ENCODE data around the gene E2F4.

E2F4 gene

DNA sequence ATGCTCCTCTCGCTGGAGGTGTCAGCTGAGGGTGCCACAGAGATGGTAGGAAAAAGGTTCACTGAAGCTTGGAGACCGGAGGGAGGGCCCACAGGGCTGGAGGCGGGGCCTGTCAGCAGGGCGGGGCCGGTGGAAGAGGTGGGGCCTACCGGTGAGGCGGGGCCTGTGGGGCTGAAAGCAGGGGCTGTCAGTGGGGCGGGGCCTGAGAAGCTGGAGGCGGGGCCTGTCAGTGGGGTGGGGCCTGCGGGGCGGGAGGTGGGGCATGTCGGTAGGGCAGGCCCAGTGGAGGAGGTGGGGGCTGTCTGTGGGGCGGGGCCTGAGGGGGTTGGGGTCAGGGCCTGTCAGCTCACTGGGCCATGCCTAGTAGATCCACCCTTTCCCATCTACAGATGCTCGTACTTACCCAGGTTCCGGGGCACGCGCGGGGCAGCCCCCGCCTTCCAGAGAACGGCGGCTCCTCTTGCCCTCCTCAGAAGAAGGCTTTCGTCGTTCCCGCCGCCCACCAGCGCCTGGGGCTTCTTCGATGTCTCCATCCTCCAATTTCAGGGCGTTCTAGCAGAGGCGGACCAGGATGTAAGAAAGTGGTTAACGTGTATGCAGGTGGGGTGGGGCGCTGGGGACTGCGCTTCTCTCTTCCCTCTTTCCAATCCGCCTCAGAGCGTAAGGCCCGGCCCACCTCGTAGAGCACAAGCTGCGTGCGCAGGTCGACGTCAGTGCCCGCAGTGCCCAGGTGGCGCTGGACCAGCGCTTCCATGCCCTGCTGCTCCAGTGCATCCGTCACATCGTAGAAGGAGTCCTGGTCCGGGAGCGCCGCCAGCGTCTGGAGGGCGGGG, 44.8 kb downstream of the E2F4 start:
- no peak for DNase-seq

DNA sequence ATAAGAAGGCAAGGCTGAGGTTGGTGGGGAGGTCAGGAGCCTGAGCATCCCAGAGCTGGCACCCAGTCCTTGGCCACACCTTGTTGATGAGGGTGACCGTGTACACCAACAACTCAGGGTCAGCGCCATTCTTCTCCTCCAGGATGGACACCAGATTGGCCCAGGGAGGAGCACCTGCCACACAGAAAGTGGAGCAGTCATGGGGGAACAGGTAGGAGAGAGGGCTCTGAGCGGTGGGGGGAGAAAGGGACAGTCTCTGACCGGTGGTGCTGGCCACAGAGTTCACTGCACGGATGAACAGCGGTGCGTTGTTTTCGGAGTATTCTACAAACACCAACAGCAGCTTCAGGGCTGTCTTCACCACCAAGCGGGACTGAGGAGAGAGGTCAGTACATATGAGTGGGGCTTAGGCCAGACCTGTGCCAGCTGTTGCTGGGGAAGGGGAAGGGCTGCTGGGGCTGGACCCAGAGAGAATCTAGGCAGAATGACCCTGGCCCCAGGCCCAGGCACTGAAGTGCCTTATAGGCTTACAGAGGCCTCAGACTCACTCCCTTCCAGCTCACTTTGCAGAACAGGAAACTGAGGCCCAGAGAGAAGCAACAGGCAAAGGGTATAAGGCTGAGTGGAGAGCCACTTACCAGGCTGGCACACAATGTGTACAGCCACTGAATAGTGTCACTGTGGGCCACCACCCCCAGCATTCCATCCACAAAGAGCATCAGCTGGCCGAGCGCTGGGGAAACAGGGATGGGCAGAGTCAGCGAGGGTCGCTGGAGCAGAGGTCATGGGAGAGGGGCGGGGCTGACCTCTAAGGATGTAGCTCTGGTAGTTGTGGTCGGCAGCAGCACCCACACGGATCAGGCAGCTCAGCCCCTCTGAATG, 45.7 kb downstream of the E2F4 start:
- DNase-seq: no peak

DNA sequence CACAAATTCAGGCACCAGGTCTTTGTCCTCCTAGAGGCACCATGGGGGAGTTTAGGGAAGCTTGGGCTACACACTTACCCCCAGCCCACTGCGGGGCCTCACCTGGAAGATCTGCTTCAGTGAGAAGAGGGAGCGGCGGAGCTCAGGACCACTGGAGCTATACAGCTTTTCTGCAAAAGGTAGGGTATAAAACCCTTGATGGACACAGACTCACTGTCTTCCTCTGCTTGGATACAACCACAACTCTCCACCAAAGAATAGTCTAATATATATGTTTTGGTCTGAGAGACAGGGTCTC, 46.3 kb downstream of the E2F4 start:
- DNase-seq: no peak

DNA sequence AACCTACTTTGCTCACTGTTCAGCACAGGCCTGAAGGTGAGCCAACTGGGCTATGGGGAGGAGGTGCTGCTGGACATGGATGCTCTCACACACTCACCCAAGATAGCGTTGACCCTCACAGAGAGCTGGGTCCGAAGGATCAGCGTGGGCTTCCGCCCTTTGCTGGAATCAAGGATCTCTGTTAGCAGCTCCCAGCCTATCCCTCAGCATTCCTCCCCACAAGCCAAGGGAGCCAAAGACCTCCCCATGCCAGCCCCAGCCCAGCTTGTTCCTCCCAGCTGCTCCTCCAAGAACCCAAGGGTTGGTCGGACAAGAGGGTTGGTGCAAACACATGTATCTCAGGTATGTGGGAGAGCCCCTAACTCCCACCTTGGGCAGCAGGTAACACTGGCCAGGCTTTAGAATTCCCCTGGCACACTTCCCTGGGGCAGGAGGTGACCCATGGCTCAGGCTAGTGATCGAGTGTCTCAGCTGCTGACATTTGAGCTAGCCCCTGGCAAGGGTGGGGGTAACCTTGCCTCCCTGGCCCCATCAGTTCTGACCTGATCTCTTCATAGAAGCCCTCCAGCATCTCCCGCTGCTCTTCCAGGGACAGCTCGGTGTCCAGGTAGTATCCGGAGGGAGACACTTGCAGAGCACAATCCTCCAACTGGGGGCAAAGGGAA, 47.0 kb downstream of the E2F4 start:
- DNase-seq: no peak

DNA sequence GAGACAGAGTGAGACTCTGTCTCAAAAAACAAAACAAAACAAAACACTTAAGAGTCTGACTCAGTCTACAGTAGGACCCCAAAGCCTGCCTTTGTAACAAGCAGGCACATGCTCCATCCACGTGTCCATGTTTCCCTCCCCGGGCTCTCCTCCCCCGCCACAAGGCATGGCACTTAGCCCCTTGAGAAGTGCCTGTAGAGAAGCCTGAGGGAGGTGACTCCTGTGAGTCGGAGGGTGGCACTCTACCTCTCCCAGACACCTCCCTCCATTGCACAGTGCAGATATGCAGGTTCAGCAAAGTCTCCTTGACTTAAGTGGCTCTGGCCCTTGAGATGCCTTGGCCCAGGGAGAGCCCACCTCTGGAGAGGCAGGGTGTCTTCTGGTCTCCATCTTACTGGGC, 48.6 kb downstream of the E2F4 start:
- no peak for DNase-seq

DNA sequence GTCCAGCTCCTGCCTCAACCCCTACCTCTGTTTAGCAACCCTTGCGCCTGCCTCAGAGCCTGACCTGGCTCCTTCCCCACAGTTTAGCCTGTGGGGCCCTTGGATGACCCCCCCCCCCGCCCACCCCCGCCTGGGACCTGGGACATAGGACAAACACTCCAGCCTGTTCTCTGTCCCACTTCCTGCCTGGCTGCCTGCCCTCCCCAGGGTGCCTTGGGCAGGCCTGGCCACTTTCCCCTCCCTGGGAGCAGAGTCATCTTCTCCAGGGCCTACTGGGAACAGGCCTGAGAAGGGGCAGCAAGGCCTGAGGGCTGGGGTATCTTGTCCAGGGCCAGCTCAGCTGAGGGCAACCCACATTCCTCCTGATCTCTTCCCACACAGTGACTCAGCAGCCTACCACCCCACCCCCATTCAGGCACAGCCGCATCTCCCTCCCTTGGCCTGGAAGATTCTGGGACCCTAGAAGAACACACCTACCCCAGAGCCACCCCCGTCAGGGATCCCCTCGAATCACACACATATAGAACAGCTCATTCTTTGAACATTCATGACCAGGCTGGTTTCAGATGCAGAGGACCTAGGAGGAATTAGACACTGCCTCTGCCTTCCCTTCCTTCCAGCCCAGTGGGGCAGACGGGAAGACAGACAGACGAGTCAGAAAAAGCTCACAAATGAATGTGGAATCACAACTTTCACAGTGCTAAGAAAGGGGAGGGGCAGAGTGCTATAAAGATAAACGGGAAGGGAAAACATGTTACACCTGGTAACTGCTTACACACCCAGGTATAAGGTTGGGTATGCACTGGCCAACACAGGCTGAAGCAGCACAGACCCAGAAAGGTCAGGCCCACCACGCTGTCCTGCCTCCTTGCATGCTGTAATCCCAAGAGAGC, 49.3 kb downstream of the E2F4 start:
- no peak for DNase-seq

DNA sequence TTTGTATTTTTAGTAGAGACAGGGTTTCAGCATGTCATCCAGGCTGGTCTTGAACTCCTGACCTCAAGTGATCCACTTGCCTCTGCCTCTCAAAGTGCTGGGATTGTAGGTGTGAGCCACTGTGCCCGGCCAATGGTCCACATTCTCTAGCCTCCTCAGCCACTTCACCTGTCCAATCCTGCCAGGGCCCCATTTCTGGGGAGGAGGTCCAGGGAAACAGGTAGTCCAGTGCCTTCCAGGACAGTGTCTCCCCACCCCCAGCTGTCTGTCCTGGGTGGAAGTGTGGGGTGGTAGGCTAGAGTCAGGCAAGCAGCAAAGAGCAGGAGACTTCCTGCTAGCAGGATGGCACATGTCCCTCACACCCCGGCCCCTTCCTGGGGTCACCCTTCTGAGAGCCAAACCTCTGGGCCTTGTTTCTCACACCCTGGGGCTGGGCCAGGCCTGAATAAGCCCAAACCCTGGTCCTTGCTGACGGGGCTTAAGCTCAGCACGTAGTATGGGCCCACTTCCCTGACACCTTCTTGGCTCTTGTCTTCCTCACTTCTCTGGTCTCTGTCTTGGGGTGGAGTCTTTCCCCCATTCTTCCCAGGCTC, 50.3 kb downstream of the E2F4 start:
- no peak for DNase-seq

DNA sequence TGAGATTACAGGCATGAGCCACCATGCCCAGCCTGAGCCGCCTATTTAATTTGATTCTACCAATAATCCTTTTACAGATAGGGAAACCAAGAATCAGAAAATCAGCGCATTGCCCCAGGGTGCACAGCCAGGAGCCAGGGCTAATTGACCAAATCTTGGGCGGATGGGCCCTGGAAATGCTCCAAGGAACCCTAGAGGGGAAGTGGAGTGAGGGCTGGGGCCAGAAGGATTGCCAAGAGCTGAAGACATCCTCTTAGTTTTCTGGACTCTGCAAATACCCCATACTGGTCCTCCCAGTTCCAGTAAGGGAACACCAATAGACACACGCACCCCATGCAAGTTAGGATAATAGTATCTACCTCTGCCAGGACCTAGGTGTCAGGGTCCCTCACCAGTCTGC, 51.5 kb downstream of the E2F4 start:
- DNase-seq: no peak

DNA sequence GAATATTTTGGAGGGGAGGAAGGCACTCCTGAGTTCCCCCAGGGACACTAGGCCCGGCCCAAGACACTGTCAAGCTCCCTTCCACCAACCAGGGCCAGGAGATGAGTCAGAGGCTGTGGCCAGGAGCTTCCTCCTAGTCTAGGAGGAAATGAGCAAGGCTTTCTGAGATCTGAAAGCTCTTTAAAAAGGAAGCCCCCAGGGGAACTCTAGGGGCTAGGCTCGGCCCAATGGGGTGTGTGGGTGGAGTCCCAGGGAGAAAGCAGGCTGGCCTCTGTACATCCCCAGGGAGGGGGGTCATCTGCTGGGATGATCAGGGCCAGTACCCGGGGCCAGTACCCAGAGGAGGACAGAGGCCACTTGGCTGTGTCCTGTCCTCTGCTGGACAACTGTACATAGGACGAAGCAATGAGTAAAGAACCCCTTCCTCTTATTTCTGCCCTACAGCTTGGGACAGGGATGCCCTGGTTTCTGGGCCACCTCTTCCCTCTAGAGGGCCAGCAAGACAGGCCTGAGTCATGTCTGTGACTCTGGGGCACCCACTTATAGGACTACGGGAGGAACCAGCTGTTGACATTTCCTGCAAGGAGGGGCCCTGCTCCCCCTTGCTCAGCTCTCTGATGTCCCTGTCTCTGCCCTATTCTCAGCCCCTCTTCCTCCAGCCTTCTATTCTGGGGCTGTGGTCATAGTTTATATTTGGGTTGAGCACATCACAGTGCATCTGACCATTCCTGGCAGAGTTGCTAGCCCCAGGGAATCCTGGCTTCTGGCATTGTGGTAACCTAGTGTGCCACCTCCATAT, 52.6 kb downstream of the E2F4 start:
- no peak for DNase-seq

DNA sequence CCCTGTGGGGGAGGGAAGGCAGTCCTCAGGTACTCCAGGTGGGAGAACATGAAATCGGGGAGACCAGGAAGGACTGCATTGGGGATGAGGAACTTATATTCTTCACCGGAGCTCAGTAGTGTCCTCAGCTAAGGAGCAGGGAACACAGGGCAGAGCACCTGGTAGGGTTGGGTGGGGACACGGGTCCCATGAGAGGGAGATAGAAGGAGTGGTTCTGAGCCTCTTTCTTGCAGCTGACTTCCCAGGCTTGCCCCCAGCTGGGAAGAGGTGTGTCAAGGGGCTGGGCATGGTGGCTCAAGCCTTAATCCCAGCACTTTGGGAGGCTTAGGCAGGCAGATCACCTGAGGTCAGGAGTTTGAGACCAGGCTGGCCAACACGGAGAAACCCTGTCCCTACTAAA, 53.2 kb downstream of the E2F4 start:
- DNase-seq: no peak

DNA sequence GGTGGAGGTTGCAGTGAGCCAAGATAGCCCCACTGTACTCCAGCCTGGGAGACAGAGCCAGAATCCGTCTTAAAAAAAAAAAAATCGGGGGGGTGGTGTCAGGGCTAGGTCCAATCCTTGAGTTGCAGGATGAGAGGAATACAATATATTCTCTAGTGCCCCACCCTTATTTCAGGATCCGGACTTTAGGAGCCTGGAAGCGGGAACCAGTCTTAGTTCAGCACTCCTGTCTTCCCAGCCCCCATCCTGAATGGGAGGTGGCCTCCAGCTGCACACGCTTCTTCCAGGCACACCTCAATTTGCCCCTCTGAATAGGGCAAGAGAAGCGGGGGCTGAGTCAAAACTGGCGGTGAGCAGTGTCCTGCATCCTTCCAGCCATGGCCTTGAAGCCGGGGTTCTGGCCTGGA, 53.7 kb downstream of the E2F4 start:
- DNase-seq: no peak

DNA sequence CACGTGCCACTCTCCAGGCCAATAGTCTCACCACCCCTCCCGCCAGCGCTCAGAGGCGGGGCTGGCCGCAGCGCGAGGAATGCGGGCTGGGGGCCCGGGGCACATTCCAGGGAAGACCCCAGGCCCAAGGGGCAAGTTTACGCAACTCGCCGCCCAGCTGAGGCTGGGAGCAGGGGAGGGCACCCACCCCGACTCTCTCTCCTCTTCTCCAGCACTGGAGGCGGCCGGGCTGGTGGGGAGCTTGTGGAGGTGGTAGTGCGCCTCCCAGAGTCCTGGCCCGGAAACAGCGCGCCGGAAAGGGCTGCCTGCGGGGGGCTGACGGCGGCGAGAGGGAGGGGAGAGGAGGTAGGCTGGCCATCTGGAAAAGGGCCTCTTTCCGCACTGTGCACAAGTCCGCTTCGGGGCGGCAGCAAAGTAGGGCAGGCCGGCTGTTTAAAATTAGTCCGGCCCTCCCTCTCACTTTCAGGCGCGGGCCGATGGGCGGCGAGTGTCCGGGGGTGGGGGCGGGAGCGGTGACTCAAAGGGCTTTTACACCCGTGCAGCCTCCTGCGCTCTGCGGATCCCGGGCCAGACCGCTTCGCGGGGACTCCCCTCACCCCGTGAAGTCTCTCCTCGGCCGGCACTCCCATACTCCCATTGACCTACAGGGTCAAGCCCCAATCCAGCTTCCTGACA, 54.3 kb downstream of the E2F4 start:
- peak; percentile 31 for DNase-seq

DNA sequence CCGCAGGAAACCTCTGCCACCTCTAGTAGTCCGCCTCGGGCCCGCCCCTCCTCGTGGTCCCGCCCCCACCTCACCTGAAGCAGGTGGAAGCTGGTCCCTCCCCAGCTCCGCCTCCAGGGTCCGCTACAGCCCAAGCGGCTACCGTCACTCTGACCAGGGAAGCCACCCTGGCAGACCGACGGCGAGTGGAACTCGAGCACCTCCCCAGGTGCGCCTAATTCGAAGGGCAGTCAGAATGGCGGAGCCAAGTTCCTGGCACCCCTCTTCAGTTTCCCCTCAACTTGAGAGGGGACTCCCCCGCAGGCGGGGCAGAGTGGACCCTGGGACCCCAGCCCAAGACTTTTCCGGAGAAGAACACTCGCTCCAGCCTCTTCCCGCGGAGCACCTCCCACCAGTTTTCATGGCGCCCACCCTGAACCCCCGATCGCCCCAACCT, 54.8 kb downstream of the E2F4 start:
- no peak for DNase-seq

DNA sequence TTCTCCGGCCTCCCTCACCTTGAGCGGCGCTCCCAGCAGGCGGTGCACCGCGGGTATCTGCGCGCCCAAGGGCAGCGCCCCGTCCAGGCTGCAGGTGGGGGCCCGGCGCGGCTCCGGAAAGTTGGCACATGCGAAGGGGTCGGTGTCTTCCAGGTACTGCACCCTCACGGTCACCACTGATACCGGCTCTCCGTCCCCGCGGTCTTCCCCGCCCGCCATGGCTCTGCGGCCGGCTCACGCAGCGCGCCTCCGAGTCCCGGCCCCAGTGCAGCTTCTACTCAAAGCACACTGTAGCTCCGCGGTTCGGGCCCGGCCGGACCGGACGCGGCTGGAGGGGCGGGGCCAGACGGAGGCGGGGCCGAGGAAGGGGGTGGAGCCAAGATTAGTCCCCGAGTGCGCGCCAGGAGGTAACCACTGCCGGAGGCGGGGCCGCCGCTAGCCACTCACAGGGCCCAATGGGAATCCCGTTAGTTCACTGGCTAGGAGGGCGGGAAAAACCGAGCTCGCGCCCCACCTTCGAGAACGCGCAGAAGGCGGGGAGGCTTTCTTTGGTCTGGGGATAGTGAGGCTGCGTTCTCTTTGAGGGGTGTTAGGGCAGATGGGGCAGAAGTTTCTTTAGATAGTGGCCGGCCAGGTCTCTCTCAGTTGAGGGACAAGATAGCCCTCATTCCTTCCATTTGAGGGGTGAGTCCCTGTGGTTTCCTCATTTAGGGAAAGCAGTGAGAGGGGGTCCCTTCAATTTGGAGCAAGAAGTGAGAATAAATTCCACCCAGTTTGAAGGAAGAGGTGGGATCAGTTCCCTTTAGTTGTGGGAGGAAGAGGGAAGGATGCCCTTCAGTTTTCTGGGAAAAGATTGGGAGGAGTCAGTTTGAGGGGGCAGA, 55.5 kb downstream of the E2F4 start, which contains the start of gene FHOD1:
Gene FHOD1 (minus strand): TSS at position 290 of the 881 bp plus-strand sequence. CDS start 71 bp downstream, at position 219.
- peak; percentile 49 for DNase-seq

DNA sequence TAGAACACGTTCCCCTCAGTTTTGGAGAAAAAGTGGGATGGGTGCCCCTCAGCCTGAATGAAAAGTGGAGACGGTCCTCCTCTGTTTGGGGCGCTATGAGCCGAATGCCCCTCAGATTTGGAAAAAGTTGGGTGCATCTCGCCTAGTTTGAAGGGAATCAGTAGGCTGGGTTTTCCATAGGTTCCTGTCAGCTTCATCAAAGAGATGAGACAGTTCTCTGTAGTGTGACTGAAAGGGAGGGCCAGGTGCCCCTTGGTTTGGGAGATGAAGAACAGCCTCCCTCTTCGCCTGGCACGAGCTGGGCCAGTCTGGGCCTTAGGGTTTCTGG, 56.1 kb downstream of the E2F4 start:
- DNase-seq: no peak

All from NCI-H1694 (cell line).